Measurements from ENCODE around the gene ARFGAP2. TPM values are rescaled to one million over a fixed set of nuclear protein-coding genes. Genes with fewer than 3 reads are reported as not detected.

Gene ARFGAP2
- total RNA-seq, 2 donors from 2014 or later, result 84.6 to 86.0 TPM

GRCh38 chr11:47132981-47133380, 43.7 kb downstream of the ARFGAP2 start:
- no peak overlapping the region for H3K27ac ChIP-seq (ENCODE audit: low read depth, low read length)
- H3K4me3 ChIP-seq (ENCODE audit: low read length), result peak overlapping the region; percentile 6
- 100% methylated on average over 1 of the region's 1 CpG; no CpG with 5 or more reads in 1 of the 2 experiments for WGBS, 2 experiments (ENCODE audit: insufficient coverage in 1 of 2, insufficient read length in 1 of 2)
- no peak overlapping the region for H3K9ac ChIP-seq (ENCODE audit: extremely low read depth, low read length, poor library complexity, severe bottlenecking)
- no peaks in the 10 kb centered on the region for H3K36me3 ChIP-seq (ENCODE audit: control insufficient read depth, insufficient read depth, low read length)
- H3K4me1 ChIP-seq (ENCODE audit: control insufficient read depth, insufficient read depth, low read length), result peaks cover 34% of the 10 kb centered on the region
- H3K27ac Mint-ChIP-seq, result no peak overlapping the region
- TF ChIP-seq, protein P1, sequence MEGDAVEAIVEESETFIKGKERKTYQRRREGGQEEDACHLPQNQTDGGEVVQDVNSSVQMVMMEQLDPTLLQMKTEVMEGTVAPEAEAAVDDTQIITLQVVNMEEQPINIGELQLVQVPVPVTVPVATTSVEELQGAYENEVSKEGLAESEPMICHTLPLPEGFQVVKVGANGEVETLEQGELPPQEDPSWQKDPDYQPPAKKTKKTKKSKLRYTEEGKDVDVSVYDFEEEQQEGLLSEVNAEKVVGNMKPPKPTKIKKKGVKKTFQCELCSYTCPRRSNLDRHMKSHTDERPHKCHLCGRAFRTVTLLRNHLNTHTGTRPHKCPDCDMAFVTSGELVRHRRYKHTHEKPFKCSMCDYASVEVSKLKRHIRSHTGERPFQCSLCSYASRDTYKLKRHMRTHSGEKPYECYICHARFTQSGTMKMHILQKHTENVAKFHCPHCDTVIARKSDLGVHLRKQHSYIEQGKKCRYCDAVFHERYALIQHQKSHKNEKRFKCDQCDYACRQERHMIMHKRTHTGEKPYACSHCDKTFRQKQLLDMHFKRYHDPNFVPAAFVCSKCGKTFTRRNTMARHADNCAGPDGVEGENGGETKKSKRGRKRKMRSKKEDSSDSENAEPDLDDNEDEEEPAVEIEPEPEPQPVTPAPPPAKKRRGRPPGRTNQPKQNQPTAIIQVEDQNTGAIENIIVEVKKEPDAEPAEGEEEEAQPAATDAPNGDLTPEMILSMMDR (conservative IDR thresholded peaks at IDR 0.05), result no peak
- peaks cover 8% of the 10 kb centered on the region for H3K36me3 Mint-ChIP-seq (ENCODE audit: low read depth)
- H3K27me3 Mint-ChIP-seq (ENCODE audit: insufficient read depth), result no peaks in the 10 kb centered on the region
- no peaks in the 10 kb centered on the region for H3K9me3 Mint-ChIP-seq
- H3K4me3 Mint-ChIP-seq, result no peak overlapping the region
- H3K9me3 ChIP-seq (ENCODE audit: control insufficient read depth, low read length), result no peaks in the 10 kb centered on the region
- DNase-seq, result peak; percentile 6
- peaks cover 64% of the 10 kb centered on the region for H3K4me1 Mint-ChIP-seq
- no peaks in the 10 kb centered on the region for H3K27me3 ChIP-seq (ENCODE audit: control insufficient read depth, insufficient read depth, low read length, poor library complexity, severe bottlenecking)

- Mint-ChIP-seq H3K36me3 (ENCODE audit: low read depth) (peaks cover 4% of the 10 kb centered on the region), H3K4me1 (peaks cover 59% of the 10 kb centered on the region), H3K9me3 (no peaks in the 10 kb centered on the region), H3K27me3 (ENCODE audit: insufficient read depth) (no peaks in the 10 kb centered on the region), H3K27ac (no peak overlapping the region), H3K4me3 (no peak overlapping the region)
- H3K27ac ChIP-seq (ENCODE audit: low read depth, low read length), result no peak overlapping the region
- no peaks in the 10 kb centered on the region for H3K27me3 ChIP-seq (ENCODE audit: control insufficient read depth, insufficient read depth, low read length, poor library complexity, severe bottlenecking)
- no peak overlapping the region for H3K9ac ChIP-seq (ENCODE audit: extremely low read depth, low read length, poor library complexity, severe bottlenecking)
- peak; percentile 17 for DNase-seq
- H3K36me3 ChIP-seq (ENCODE audit: control insufficient read depth, insufficient read depth, low read length), result no peaks in the 10 kb centered on the region
- no peak overlapping the region for H3K4me3 ChIP-seq (ENCODE audit: low read length)
- TF ChIP-seq, protein P1 (conservative IDR thresholded peaks at IDR 0.05), result no peak
- H3K9me3 ChIP-seq (ENCODE audit: control insufficient read depth, low read length), result no peaks in the 10 kb centered on the region
- peaks cover 34% of the 10 kb centered on the region for H3K4me1 ChIP-seq (ENCODE audit: control insufficient read depth, insufficient read depth, low read length)
Measured at GRCh38 chr11:47132490-47132889, 44.2 kb downstream of the ARFGAP2 start.

GRCh38 chr11:47131136-47131535, 45.5 kb downstream of the ARFGAP2 start:
- DNase-seq, result peak; percentile 21
- Histone ChIP-seq H3K4me1 (ENCODE audit: control insufficient read depth, insufficient read depth, low read length) (peaks cover 36% of the 10 kb centered on the region), H3K9me3 (ENCODE audit: control insufficient read depth, low read length) (no peaks in the 10 kb centered on the region), H3K9ac (ENCODE audit: extremely low read depth, low read length, poor library complexity, severe bottlenecking) (no peak overlapping the region), H3K27ac (ENCODE audit: low read depth, low read length) (no peak overlapping the region), H3K36me3 (ENCODE audit: control insufficient read depth, insufficient read depth, low read length) (no peaks in the 10 kb centered on the region), H3K4me3 (ENCODE audit: low read length) (no peak overlapping the region), H3K27me3 (ENCODE audit: control insufficient read depth, insufficient read depth, low read length, poor library complexity, severe bottlenecking) (no peaks in the 10 kb centered on the region)
- 94 to 100% methylated on average over 1 to 2 of the region's 2 CpGs for WGBS, 2 experiments (ENCODE audit: insufficient coverage in 1 of 2, insufficient read length in 1 of 2)
- no peak overlapping the region for H3K4me3 Mint-ChIP-seq
- TF ChIP-seq, protein P1 (conservative IDR thresholded peaks at IDR 0.05), result no peak
- H3K4me1 Mint-ChIP-seq, result peaks cover 53% of the 10 kb centered on the region
- H3K27me3 Mint-ChIP-seq (ENCODE audit: insufficient read depth), result no peaks in the 10 kb centered on the region
- H3K9me3 Mint-ChIP-seq, result no peaks in the 10 kb centered on the region
- no peak overlapping the region for H3K27ac Mint-ChIP-seq
- peaks cover 4% of the 10 kb centered on the region for H3K36me3 Mint-ChIP-seq (ENCODE audit: low read depth)
